Stimulated activated CD8-positive, alpha-beta memory T cell treated with anti-CD3 and anti-CD28 coated beads, Interleukin-15, amount 100 ng/mL, for 24 hours (primary cell): Measurements from ENCODE around the gene FBXW7.

Experiments used
- DNase-seq: peaks from one replicate; pipeline ENCODE4 v3.0.0-alpha.2; 2020; ENCODE audit warnings: low read depth

The FBXW7 gene

GRCh38 chr4:152283801-152284470 is 252.0 kb downstream of the FBXW7 start:
- DNase-seq, result no peak

GRCh38 chr4:152281822-152282221 is 254.1 kb downstream of the FBXW7 start:
- DNase-seq, result no peak

DNA sequence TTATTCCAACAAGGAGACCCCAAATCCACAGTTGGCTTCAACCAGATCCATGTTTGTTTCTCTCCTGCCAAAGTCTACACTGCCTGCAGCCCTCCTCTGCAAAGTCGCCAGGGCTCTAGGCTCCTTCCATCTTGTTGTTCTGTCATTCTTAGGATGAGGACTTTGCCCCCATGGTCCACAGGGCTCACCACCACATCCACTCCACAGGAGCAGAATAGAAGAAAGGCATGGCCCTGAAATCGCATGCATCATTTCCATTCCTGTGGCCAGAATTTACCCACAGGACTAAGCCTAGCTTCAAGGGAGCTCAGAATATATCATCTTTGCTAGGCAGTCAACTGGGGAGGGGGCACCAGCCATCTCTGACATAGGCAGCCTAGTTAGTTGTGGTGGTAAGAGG is 254.7 kb downstream of the FBXW7 start:
- DNase-seq, result no peak

- DNase-seq, result no peak
These were observed 256.7 kb downstream of the FBXW7 start for GRCh38 chr4:152279234-152279566.

- no peak for DNase-seq
These were observed 257.2 kb downstream of the FBXW7 start for GRCh38 chr4:152278505-152279233.

DNA sequence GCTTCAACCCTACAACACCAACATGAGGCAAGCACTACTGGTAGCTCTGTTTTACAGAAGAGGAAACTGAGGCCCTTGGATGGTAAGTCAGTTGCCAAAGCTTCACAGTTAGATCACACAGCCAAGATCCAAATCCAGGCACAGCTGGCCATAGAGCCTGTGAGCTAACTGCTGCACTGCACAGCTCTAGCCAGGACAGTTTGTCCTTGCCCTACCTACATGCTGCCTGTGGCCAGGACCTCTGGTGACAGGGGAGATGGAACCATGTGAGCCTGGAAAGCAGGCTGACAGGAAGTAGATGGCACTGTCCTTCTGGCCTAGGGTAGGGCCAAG is 257.8 kb downstream of the FBXW7 start:
- DNase-seq, result no peak

- no peak for DNase-seq
These were observed 258.6 kb downstream of the FBXW7 start for GRCh38 chr4:152277333-152277732.

DNA sequence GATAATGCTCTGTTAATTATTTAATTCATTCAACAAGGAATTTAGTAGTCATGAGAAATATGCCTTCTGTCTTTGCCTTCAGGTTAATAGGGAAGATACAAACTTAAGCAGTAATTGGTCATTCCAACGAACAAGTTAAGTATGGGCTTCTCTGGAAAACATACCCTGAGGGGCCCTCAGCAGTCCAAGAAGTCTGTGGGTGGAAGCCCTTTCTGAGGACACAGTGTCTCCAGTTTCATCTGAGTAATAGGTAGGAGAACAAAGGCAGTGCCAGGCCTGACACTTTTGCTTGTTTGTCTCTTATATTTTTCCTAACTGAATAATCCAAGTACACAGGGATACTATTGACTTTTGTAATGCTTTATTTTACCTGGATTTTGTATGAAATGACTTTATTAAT is 262.5 kb downstream of the FBXW7 start:
- DNase-seq, result no peak
